ENCODE results near the gene DCLRE1A.

DCLRE1A gene

GRCh38 chr10:113788604-113789083, 65.2 kb downstream of the DCLRE1A start:
- DNase-seq (ENCODE audit: low read depth in 3 of 3), result no peak

Data from stimulated activated CD4-positive, alpha-beta T cell treated with anti-CD3 and anti-CD28 coated beads, TNF-alpha, amount 100 ng/mL, for 24 hours (primary cell).